PFSK-1 (cell line): ENCODE data around the gene VEZF1.
A peak's percentile ranks its signal among the peaks of the same experiment; 100 is the strongest.

Source experiments
- FOXP2 ChIP-seq: optimal IDR thresholded peaks from 2 replicates; pipeline ENCODE3; 2011; ENCODE audit warnings: borderline replicate concordance, control low read depth, inconsistent platforms; ENCODE audit not compliant: insufficient read depth; ENCODE audit errors: extremely low read length, extremely low read depth
- POLR2AphosphoS5 ChIP-seq: IDR thresholded peaks from 2 replicates; pipeline ENCODE4 v1.6.1; 2012; ENCODE audit warnings: low read depth, mild to moderate bottlenecking, control low read depth, low read length, moderate library complexity
- REST ChIP-seq, 2 experiments: IDR thresholded peaks; 2 replicates each; pipeline versions ENCODE4 v1.6.1 to v1.8.0; 2011 to 2012; ENCODE audit warnings: low read depth in 2 of 2, low read length in 2 of 2, control low read depth in 1 of 2, inconsistent platforms in 1 of 2, mild to moderate bottlenecking in 1 of 2, moderate library complexity in 1 of 2; ENCODE audit not compliant: insufficient read depth in 1 of 2
- SIN3A ChIP-seq: IDR thresholded peaks from 2 replicates; pipeline ENCODE4 v1.6.1; 2012; ENCODE audit warnings: mild to moderate bottlenecking, low read length, moderate library complexity, borderline replicate concordance; ENCODE audit not compliant: insufficient read depth
- TAF1 ChIP-seq: IDR thresholded peaks from 2 replicates; pipeline ENCODE4 v1.6.1; 2012; ENCODE audit warnings: low read length, control low read depth, borderline replicate concordance; ENCODE audit not compliant: insufficient read depth

Gene VEZF1

GRCh38 chr17:57930239-57930638 lies 57.8 kb downstream of the VEZF1 start:
- TF ChIP-seq POLR2AphosphoS5 (no peak), TAF1 (no peak), FOXP2 (no peak), SIN3A (no peak), REST (IDR thresholded peaks at IDR 0.05; ENCODE audit: insufficient read depth in 1 of 2, low read depth in 2 of 2, low read length in 2 of 2) (no peak)

GRCh38 chr17:57929386-57929785 lies 58.7 kb downstream of the VEZF1 start:
- no peak for TF ChIP-seq SIN3A
- no peak for TF ChIP-seq POLR2AphosphoS5
- TF ChIP-seq REST (IDR thresholded peaks at IDR 0.05; ENCODE audit: insufficient read depth in 1 of 2, low read depth in 2 of 2, low read length in 2 of 2) = no peak
- no peak for TF ChIP-seq FOXP2
- no peak for TF ChIP-seq TAF1

- no peak for TF ChIP-seq FOXP2
- no peak for TF ChIP-seq SIN3A
- no peak for TF ChIP-seq REST (IDR thresholded peaks at IDR 0.05; ENCODE audit: insufficient read depth in 1 of 2, low read depth in 2 of 2, low read length in 2 of 2)
- TF ChIP-seq TAF1 = no peak
- no peak for TF ChIP-seq POLR2AphosphoS5
Measured at GRCh38 chr17:57928928-57929327, 59.1 kb downstream of the VEZF1 start.

GRCh38 chr17:57927048-57927723 lies 60.9 kb downstream of the VEZF1 start:
- TF ChIP-seq FOXP2 (no peak), REST (IDR thresholded peaks at IDR 0.05; ENCODE audit: insufficient read depth in 1 of 2, low read depth in 2 of 2, low read length in 2 of 2) (peak in 1 of 2 experiments; percentile 43; a peak in 1 of 4 replicates), POLR2AphosphoS5 (no peak), TAF1 (no peak), SIN3A (peak; percentile 84; the same call in 1 of the 2 replicates)
